NCI-H1105 treated with DMSO at 0.1 percent for 48 hours (cell line): Measurements from ENCODE around the gene MMP23B.

Experiments used
- DNase-seq: peaks from one replicate; lab custom pipeline; 2025; lab: John Stamatoyannopoulos, UW

The MMP23B gene

GRCh38 chr1:1602968-1603506, 28.9 kb upstream of the MMP23B start:
- no peak for DNase-seq

GRCh38 chr1:1603671-1604373, 28.2 kb upstream of the MMP23B start:
- no peak for DNase-seq

GRCh38 chr1:1604374-1605033, 27.5 kb upstream of the MMP23B start:
- no peak for DNase-seq

GRCh38 chr1:1605034-1605591, 26.9 kb upstream of the MMP23B start:
- no peak for DNase-seq

GRCh38 chr1:1605724-1606123, 26.2 kb upstream of the MMP23B start:
- DNase-seq: no peak

GRCh38 chr1:1606232-1606631, 25.7 kb upstream of the MMP23B start:
- no peak for DNase-seq

GRCh38 chr1:1609822-1610485, 22.0 kb upstream of the MMP23B start:
- no peak for DNase-seq

GRCh38 chr1:1610796-1611195, 21.2 kb upstream of the MMP23B start:
- DNase-seq: no peak

- no peak for DNase-seq
These were observed 19.9 kb upstream of the MMP23B start for GRCh38 chr1:1612104-1612400.

- no peak for DNase-seq
These were observed 18.4 kb upstream of the MMP23B start for GRCh38 chr1:1613509-1614082.

GRCh38 chr1:1614204-1614953, 17.6 kb upstream of the MMP23B start:
- DNase-seq: no peak

- DNase-seq: no peak
These were observed 17.1 kb upstream of the MMP23B start for GRCh38 chr1:1614954-1615255.

GRCh38 chr1:1615256-1616044, 16.5 kb upstream of the MMP23B start, which contains the start of gene MIB2:
Gene MIB2, plus strand, starts transcription at chr1:1615500. Its CDS starts 7,953 bp downstream, at chr1:1623453.
- peak; percentile 98 for DNase-seq

GRCh38 chr1:1616045-1616790, 15.8 kb upstream of the MMP23B start:
- DNase-seq: no peak

GRCh38 chr1:1616838-1617237, 15.1 kb upstream of the MMP23B start:
- no peak for DNase-seq

- DNase-seq: no peak
These were observed 14.5 kb upstream of the MMP23B start for GRCh38 chr1:1617516-1617915.

- DNase-seq: no peak
These were observed 14.0 kb upstream of the MMP23B start for GRCh38 chr1:1617925-1618324.

GRCh38 chr1:1618396-1619068, 13.4 kb upstream of the MMP23B start:
- DNase-seq: no peak

- DNase-seq: no peak
These were observed 12.0 kb upstream of the MMP23B start for GRCh38 chr1:1619917-1620361.
